GM21786 (cell line): ENCODE results near the gene LGALSL.
"Not testable (repeated sequence)": the region's sequence is repeated elsewhere in the genome, so short reads cannot be mapped to it uniquely, and the experiment has no call there.

Experiments used
- ATAC-seq: cut with Tn5 transposase; IDR thresholded peaks from one replicate; pipeline ENCODE4 v1.9.1; 2021; ENCODE audit not compliant: unreplicated experiment

Gene LGALSL

GRCh38 chr2:64442277-64442676 is 11.7 kb upstream of the LGALSL start:
- no peak for ATAC-seq

- ATAC-seq, result no peak
Measured at GRCh38 chr2:64442801-64443429, 11.0 kb upstream of the LGALSL start.

- ATAC-seq, result not testable (repeated sequence)
Measured at GRCh38 chr2:64445970-64446369, 8.0 kb upstream of the LGALSL start.

GRCh38 chr2:64447317-64448040 is 6.5 kb upstream of the LGALSL start:
- no peak for ATAC-seq

- ATAC-seq, result no peak
Measured at GRCh38 chr2:64448041-64448426, 5.9 kb upstream of the LGALSL start.

GRCh38 chr2:64451051-64451450 is 2.9 kb upstream of the LGALSL start:
- ATAC-seq, result no peak

- peak; percentile 32 for ATAC-seq
Measured at GRCh38 chr2:64454386-64455332, 697 bp downstream of the LGALSL start.

GRCh38 chr2:64455545-64455944 is 1.6 kb downstream of the LGALSL start:
- ATAC-seq, result no peak

- ATAC-seq, result no peak
Measured at GRCh38 chr2:64456293-64456692, 2.3 kb downstream of the LGALSL start.

- no peak for ATAC-seq
Measured at GRCh38 chr2:64457524-64457923, 3.6 kb downstream of the LGALSL start.

GRCh38 chr2:64459575-64459974 is 5.6 kb downstream of the LGALSL start:
- ATAC-seq, result no peak

- ATAC-seq, result no peak
Measured at GRCh38 chr2:64460330-64460729, 6.4 kb downstream of the LGALSL start.

- no peak for ATAC-seq
Measured at GRCh38 chr2:64461271-64462058, 7.5 kb downstream of the LGALSL start.

GRCh38 chr2:64462171-64462570 is 8.2 kb downstream of the LGALSL start:
- no peak for ATAC-seq

- no peak for ATAC-seq
Measured at GRCh38 chr2:64462940-64463700, 9.2 kb downstream of the LGALSL start.

- no peak for ATAC-seq
Measured at GRCh38 chr2:64463781-64464180, 9.8 kb downstream of the LGALSL start.

GRCh38 chr2:64466478-64467085 is 12.6 kb downstream of the LGALSL start:
- ATAC-seq, result no peak

- ATAC-seq, result no peak
Measured at GRCh38 chr2:64467096-64467843, 13.3 kb downstream of the LGALSL start.

- ATAC-seq, result no peak
Measured at GRCh38 chr2:64469261-64469660, 15.3 kb downstream of the LGALSL start.
